Thoracic aorta endothelial cell (primary cell): ENCODE data around the gene MINDY4B. TPM values are rescaled to one million over a fixed set of nuclear protein-coding genes. Genes with fewer than 3 reads are reported as not detected.

ENCODE experiments used
- total RNA-seq: library from RNA; depleted of rRNA; stranded (reverse); fragments of >200 nt; gene quantifications from 2 replicates; pipeline ENCODE4 v1.2.3, GENCODE V29; 2012

The MINDY4B gene
- not detected in 2 replicates for total RNA-seq

DNA sequence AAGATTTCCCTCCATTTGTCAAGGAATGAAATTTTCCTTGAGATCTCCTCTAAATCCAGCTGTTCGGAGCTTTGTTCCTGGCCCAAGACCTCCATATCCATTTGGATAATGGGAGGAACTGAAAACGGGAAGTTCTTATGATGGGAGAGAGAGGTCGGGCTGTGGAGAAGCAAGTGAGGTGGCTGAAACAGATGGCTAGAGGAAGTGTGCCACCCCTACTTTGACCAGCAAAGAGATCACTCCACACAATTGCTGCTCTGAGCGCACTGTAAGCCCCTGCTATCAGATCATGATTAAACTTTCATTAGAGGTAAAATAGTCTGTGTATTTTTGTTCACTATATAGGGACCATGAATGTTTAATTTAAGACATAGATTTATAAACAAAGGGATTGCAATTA is at the start of gene MINDY4B:
TSS of gene MINDY4B (minus strand) at position 101 of the 400 bp plus-strand sequence. CDS start at position 101, 0 bp downstream.

Other genes with a start within 250 kb of the MINDY4B start
- not detected in 2 replicates for gene ERICH6, start 201.5 kb downstream of the MINDY4B start, total RNA-seq
- 18.7 and 20.5 TPM in 2 replicates for gene SIAH2, start 142.3 kb downstream of the MINDY4B start, total RNA-seq
- gene CLRN1, start 67.3 kb upstream of the MINDY4B start, total RNA-seq, result not detected in 2 replicates
- 0.57 and 0.66 TPM in 2 replicates for gene MED12L, start 180.2 kb upstream of the MINDY4B start, total RNA-seq